K562 (cell line): Measurements from ENCODE around the gene EPS8. TPM values are rescaled to one million over a fixed set of nuclear protein-coding genes. Genes with fewer than 3 reads are reported as not detected.

Experiments used
- ATAC-seq: fragments of 200-7000 bp; cut with Tn5 transposase; 3 replicates; pipeline ENCODE4 v1.9.1; 2020; ENCODE audit warnings: moderate library complexity
- BruUV-seq: library from RNA; stranded (reverse); fragments of 400-500 nt; replicated peaks from 2 replicates; lab custom pipeline; 2021; lab: Mats Ljungman, UMichigan
- CTCF ChIA-PET: fragments of 300-600 bp; formaldehyde crosslinking; extraction: SDS; loops from one replicate; lab custom pipeline; 2021; ENCODE audit warnings: low intra/inter-chr PET ratio; lab: Yijun Ruan, JAX
- POLR2A ChIA-PET: fragments of 300-600, 350-650 bp; sonication (Branson Sonifier 250); formaldehyde crosslinking; extraction: SDS; loops from one replicate; lab custom pipeline; 2021; ENCODE audit warnings: antibody characterized with exemption, inconsistent platforms; lab: Yijun Ruan, JAX
- DNase-seq, 4 experiments: peaks; one replicate each; pipeline versions ENCODE4 v3.0.0 to v3.0.0-alpha.2; 2011 to 2018; ENCODE audit warnings: low spot score in 3 of 4, mixed read lengths in 3 of 4; ENCODE audit errors: extremely low read depth in 1 of 4
- FAIRE-seq: peaks from 2 replicates; lab custom pipeline; 2011; peaks lifted over from hg19 to GRCh38; lab: Jason Lieb, UNC
- H2AFZ ChIP-seq: 2 replicates; pipeline ENCODE4 v1.6.0; 2011; ENCODE audit warnings: low read depth, low read length, control low read depth, inconsistent platforms
- H3K27ac ChIP-seq: fragments of 200-600 bp; 3 replicates; pipeline ENCODE4 v1.8.0; 2011; ENCODE audit warnings: low read depth, mild to moderate bottlenecking, control low read depth, inconsistent platforms, low read length, moderate library complexity, mixed read lengths; ENCODE audit errors: extremely low read depth
- H3K27me3 ChIP-seq, 2 experiments: fragments of 300-600 bp in 1 of 2; 2 replicates in 1 of 2; 3 replicates in 1 of 2; pipeline versions ENCODE4 v1.6.0 to v1.8.0; 2011; ENCODE audit warnings: inconsistent platforms in 2 of 2, low read length in 2 of 2, mild to moderate bottlenecking in 1 of 2, mixed read lengths in 1 of 2, moderate library complexity in 1 of 2; ENCODE audit not compliant: control insufficient read depth in 2 of 2, insufficient read depth in 2 of 2
- H3K36me3 ChIP-seq: fragments of 300-600 bp; 3 replicates; pipeline ENCODE4 v1.8.0; 2011; ENCODE audit warnings: mild to moderate bottlenecking, low read length, inconsistent platforms; ENCODE audit not compliant: control insufficient read depth, insufficient read depth
- H3K4me1 ChIP-seq, 2 experiments: fragments of 200-600 bp in 1 of 2; replicated peaks in 1 of 2; 2 replicates in 1 of 2; 3 replicates in 1 of 2; pipeline versions ENCODE4 v1.5.1 to v1.8.0; 2011; ENCODE audit warnings: inconsistent platforms in 2 of 2, low read length in 2 of 2, mild to moderate bottlenecking in 1 of 2, mixed read lengths in 1 of 2, moderate library complexity in 1 of 2; ENCODE audit not compliant: control insufficient read depth in 2 of 2, insufficient read depth in 2 of 2
- H3K4me2 ChIP-seq: 2 replicates; pipeline ENCODE4 v1.6.1; 2011; ENCODE audit warnings: low read length, control low read depth, inconsistent platforms, mixed read lengths; ENCODE audit not compliant: insufficient read depth
- H3K4me3 ChIP-seq: fragments of 200-600 bp; sonication (generic), shearing (Covaris generic); 2 replicates; pipeline ENCODE4 v1.5.1; 2016; ENCODE audit warnings: control low read depth, inconsistent platforms
- H3K79me2 ChIP-seq: fragments of 200-600 bp; 3 replicates; pipeline ENCODE4 v1.8.0; 2011; ENCODE audit warnings: low read length, inconsistent platforms; ENCODE audit not compliant: control insufficient read depth, insufficient read depth
- H3K9ac ChIP-seq, 2 experiments: 2 replicates each; pipeline versions ENCODE4 v1.6.0 to v1.6.1; 2011; ENCODE audit warnings: low read depth in 2 of 2, low read length in 2 of 2, control low read depth in 1 of 2, inconsistent platforms in 1 of 2, mild to moderate bottlenecking in 1 of 2, mixed read lengths in 1 of 2; ENCODE audit not compliant: insufficient read depth in 1 of 2
- H3K9me1 ChIP-seq: one replicate; pipeline ENCODE4 v1.6.0; 2011; ENCODE audit warnings: inconsistent platforms, mild to moderate bottlenecking, low read length, moderate library complexity; ENCODE audit not compliant: control insufficient read depth, insufficient read depth
- H3K9me3 ChIP-seq: replicated peaks from 2 replicates; pipeline ENCODE4 v1.5.1; 2011; ENCODE audit warnings: low read depth, low read length, inconsistent platforms; ENCODE audit not compliant: control insufficient read depth, insufficient read depth
- H4K20me1 ChIP-seq: replicated peaks from 2 replicates; pipeline ENCODE4 v1.6.1; 2011; ENCODE audit warnings: low read length, inconsistent platforms, mixed read lengths; ENCODE audit not compliant: control insufficient read depth, insufficient read depth
- ELF4 ChIP-seq: fragments of 450-650 bp; formaldehyde crosslinking; IDR thresholded peaks from 2 replicates; pipeline ENCODE4 v1.4.0; 2022; ENCODE audit warnings: missing genetic modification characterization
- ESRRA ChIP-seq: fragments of 450-650 bp; IDR thresholded peaks from 2 replicates; pipeline ENCODE4 v1.6.1; 2014; ENCODE audit warnings: low read depth, mild to moderate bottlenecking, moderate library complexity, borderline replicate concordance
- ESRRB ChIP-seq: fragments of 250-450 bp; sonication (Bioruptor Pico); IDR thresholded peaks from 2 replicates; pipeline ENCODE4 v1.5.0; 2020; ENCODE audit warnings: mild to moderate bottlenecking, moderate library complexity, borderline replicate concordance
- FOXA3 ChIP-seq, 2 experiments: fragments of 450-650 bp in 1 of 2; sonication (generic) in 1 of 2; formaldehyde crosslinking; IDR thresholded peaks in 1 of 2; conservative IDR thresholded peaks in 1 of 2; 2 replicates each; pipeline versions ENCODE4 v1.4.0 to v1.8.0; 2020 to 2022; ENCODE audit warnings: mild to moderate bottlenecking in 2 of 2, missing genetic modification reagents in 1 of 2
- GATAD2B ChIP-seq: fragments of 450-650 bp; IDR thresholded peaks from 2 replicates; pipeline ENCODE4 v1.6.1; 2017; ENCODE audit warnings: mild to moderate bottlenecking, borderline replicate concordance
- MED1 ChIP-seq: sonication (generic); formaldehyde crosslinking; IDR thresholded peaks from 2 replicates; pipeline ENCODE4 v1.8.1; 2023; ENCODE audit warnings: missing genetic modification reagents, borderline replicate concordance
- NR1H2 ChIP-seq: sonication (generic); formaldehyde crosslinking; IDR thresholded peaks from 2 replicates; pipeline ENCODE4 v1.4.0; 2020; ENCODE audit warnings: mild to moderate bottlenecking, missing genetic modification reagents
- NUFIP1 ChIP-seq: fragments of 450-650 bp; IDR thresholded peaks from 2 replicates; pipeline ENCODE4 v1.6.1; 2018; ENCODE audit not compliant: partially characterized antibody
- RBM14 ChIP-seq: fragments of 200-400 bp; formaldehyde crosslinking; IDR thresholded peaks from 2 replicates; pipeline ENCODE4 v1.6.1; 2018; ENCODE audit warnings: low read depth, mild to moderate bottlenecking, low read length, moderate library complexity, borderline replicate concordance; ENCODE audit not compliant: insufficient read depth
- SMAD1 ChIP-seq: fragments of 150-350 bp; IDR thresholded peaks from 2 replicates; pipeline ENCODE4 v1.6.1; 2014; ENCODE audit warnings: low read length, low read depth; ENCODE audit not compliant: partially characterized antibody
- SMAD4 ChIP-seq: fragments of 250-450 bp; sonication (Bioruptor Pico); conservative IDR thresholded peaks from 2 replicates; pipeline ENCODE4 v1.8.0; 2021; ENCODE audit warnings: inconsistent platforms, mild to moderate bottlenecking, moderate library complexity
- SOX6 ChIP-seq: fragments of 450-650 bp; IDR thresholded peaks from 2 replicates; pipeline ENCODE4 v1.6.1; 2014; ENCODE audit warnings: mild to moderate bottlenecking
- SREBF1 ChIP-seq: fragments of 150-350 bp; IDR thresholded peaks from 2 replicates; pipeline ENCODE4 v1.6.1; 2014; ENCODE audit warnings: antibody characterized with exemption, low read depth, low read length, borderline replicate concordance
- TCF7L2 ChIP-seq: fragments of 150-350 bp; IDR thresholded peaks from 2 replicates; pipeline ENCODE4 v1.6.1; 2016; ENCODE audit warnings: low read depth, mild to moderate bottlenecking, low read length, moderate library complexity
- TCFL5 ChIP-seq: fragments of 250-450 bp; sonication (Bioruptor Pico); conservative IDR thresholded peaks from 2 replicates; pipeline ENCODE4 v1.6.1; 2021; ENCODE audit warnings: mild to moderate bottlenecking, moderate library complexity, matching md5 sums
- TGIF2 ChIP-seq: sonication (generic); formaldehyde crosslinking; IDR thresholded peaks from 2 replicates; pipeline ENCODE4 v1.8.1; 2022; ENCODE audit warnings: mild to moderate bottlenecking, missing genetic modification reagents, moderate library complexity
- ZNF436 ChIP-seq: fragments of 250-450, 450-650 bp; sonication (Bioruptor Pico); formaldehyde crosslinking; IDR thresholded peaks from 2 replicates; pipeline ENCODE4 v1.7.0; 2020; ENCODE audit warnings: mild to moderate bottlenecking
- ZNF561 ChIP-seq: fragments of 450-650 bp; formaldehyde crosslinking; conservative IDR thresholded peaks from 2 replicates; pipeline ENCODE4 v1.4.0; 2020; ENCODE audit warnings: mild to moderate bottlenecking, moderate library complexity
- ZNF707 ChIP-seq: fragments of 250-450 bp; sonication (Bioruptor Pico); conservative IDR thresholded peaks from 2 replicates; pipeline ENCODE4 v1.8.0; 2022; ENCODE audit warnings: inconsistent platforms, mild to moderate bottlenecking, moderate library complexity
- WGBS: fragments of 100-300 bp; shearing (Covaris generic); methylation state at CpG from one replicate; pipeline ENCODE4 v1.1.6; 2016; ENCODE audit warnings: low coverage, mixed read lengths; ENCODE audit not compliant: insufficient coverage; ENCODE audit errors: missing lambda C conversion rate; 5-methylcytosine and 5-hydroxymethylcytosine counted together
- in situ Hi-C: fragments of 300-500 bp; cut with MboI; formaldehyde crosslinking; loops from 4 replicates; pipeline ENCODE4 v1.15.0; 2018; ENCODE audit warnings: inconsistent platforms, mixed read lengths
- intact Hi-C: fragments of 100-400 bp; cut with micrococcal nuclease; formaldehyde crosslinking; loops from 2 replicates; pipeline ENCODE4 v1.14.2; 2022
- polyA plus RNA-seq, 8 experiments: library from polyadenylated mRNA; depleted of rRNA in 4 of 8; stranded (reverse) in 5 of 8; unstranded in 3 of 8; fragments of >200 nt; fragmentation: Nextera tagmentation in 2 of 8; fragmentation: Illumina TruSeq in 1 of 8; extraction: Ambion mirVana in 2 of 8; extraction: Trizol in 1 of 8; gene quantifications; 2 replicates each; pipeline versions ENCODE4 v1.2.1 to v1.2.3, GENCODE V29; 2011 to 2014; ENCODE audit warnings: inconsistent platforms in 1 of 8, missing spikeins in 1 of 8
- total RNA-seq, 7 experiments: library from RNA; depleted of rRNA in 6 of 7; stranded (reverse); fragments of >200 nt in 6 of 7; fragmentation: Illumina TruSeq in 2 of 7; extraction: Trizol in 2 of 7; gene quantifications; 2 replicates each; pipeline versions ENCODE4 v1.2.1 to v1.2.3, GENCODE V29; 2011 to 2021; ENCODE audit warnings: low replicate concordance in 1 of 7
- TF ChIP-seq, protein P1 (sequence below): sonication (generic); formaldehyde crosslinking; IDR thresholded peaks from 2 replicates; pipeline ENCODE4 v1.8.0; 2022; ENCODE audit warnings: mild to moderate bottlenecking, missing genetic modification reagents

Gene EPS8
- total and polyA plus RNA-seq, 9 of the 15 experiments (the other 6 are each of a cell fraction or from before 2014, with no cell fraction given): 0.10 to 1.9 (median 0.33) TPM

DNA sequence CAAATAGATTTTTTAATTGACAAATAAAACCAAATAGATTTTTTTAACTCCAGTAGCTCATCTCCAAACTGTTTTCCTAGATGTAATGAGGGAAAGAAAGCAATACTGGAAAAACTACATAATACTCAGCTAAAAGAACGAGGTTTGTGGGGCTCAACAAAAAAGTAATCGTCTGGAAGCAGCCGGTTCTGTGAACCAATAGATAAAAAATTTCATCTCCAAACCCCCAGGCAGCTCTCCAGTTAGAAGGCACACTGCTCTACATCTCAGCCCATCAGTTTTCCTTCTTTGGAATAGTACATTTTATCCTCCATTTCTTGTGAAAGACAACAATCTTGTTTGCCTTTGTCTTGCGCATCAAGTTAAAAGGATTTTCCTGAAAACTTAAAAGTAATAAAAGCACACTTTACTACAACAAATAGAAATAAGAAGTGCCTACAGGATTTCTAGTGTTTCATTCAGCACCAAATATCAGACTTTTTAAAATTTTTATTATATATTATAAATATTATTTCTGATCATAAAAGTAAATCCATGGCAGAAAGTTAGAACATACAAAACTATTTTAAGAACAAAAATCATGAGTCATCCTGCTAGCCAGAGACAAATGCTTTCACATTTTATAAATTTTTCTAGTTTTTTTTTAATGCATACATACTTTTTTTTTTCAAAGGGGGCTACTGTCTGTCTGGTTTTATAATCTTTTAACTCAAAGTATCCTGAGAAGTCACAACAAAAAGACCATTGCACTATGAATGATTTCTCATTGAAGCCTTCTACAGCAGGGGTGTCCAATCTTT lies 67.7 kb downstream of the EPS8 start:
- H3K9me1 ChIP-seq: no peaks in the 10 kb centered on the region
- no peak overlapping the region for H3K27ac ChIP-seq
- no peak for FAIRE-seq
- H2AFZ ChIP-seq: no peak overlapping the region
- 7% methylated on average over 4 of the region's 4 CpGs for WGBS
- BruUV-seq: no TSS peak
- H3K27me3 ChIP-seq: no peaks in the 10 kb centered on the region
- H3K9ac ChIP-seq: no peak overlapping the region
- intact Hi-C loops (no loop called here), in situ Hi-C loops (no loop called here)
- H3K4me2 ChIP-seq: no peak overlapping the region
- no peaks in the 10 kb centered on the region for H4K20me1 ChIP-seq
- H3K4me3 ChIP-seq: no peak overlapping the region
- peak in 1 of 4 experiments; percentile 2 for DNase-seq
- no peaks in the 10 kb centered on the region for H3K9me3 ChIP-seq
- no peaks in the 10 kb centered on the region for H3K4me1 ChIP-seq
- no peak for TF ChIP-seq ZNF436 (CRISPR knock-in tag)
- TF ChIP-seq ZNF561: no peak
- TF ChIP-seq TGIF2 (CRISPR knock-in tag): no peak
- TF ChIP-seq GATAD2B: no peak
- TF ChIP-seq SREBF1: no peak
- TF ChIP-seq ZNF707 (CRISPR knock-in tag): no peak
- TF ChIP-seq, protein P1, sequence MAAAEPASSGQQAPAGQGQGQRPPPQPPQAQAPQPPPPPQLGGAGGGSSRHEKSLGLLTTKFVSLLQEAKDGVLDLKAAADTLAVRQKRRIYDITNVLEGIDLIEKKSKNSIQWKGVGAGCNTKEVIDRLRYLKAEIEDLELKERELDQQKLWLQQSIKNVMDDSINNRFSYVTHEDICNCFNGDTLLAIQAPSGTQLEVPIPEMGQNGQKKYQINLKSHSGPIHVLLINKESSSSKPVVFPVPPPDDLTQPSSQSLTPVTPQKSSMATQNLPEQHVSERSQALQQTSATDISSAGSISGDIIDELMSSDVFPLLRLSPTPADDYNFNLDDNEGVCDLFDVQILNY (CRISPR knock-in tag): no peak
- TF ChIP-seq ESRRA: no peak
- no peak for TF ChIP-seq SMAD4
- TF ChIP-seq ELF4 (CRISPR knock-in tag): no peak
- TF ChIP-seq TCF7L2: no peak
- no peak for TF ChIP-seq TCFL5 (CRISPR knock-in tag)
- TF ChIP-seq RBM14: no peak
- TF ChIP-seq FOXA3 (CRISPR knock-in tag; conservative IDR thresholded peaks at IDR 0.05 in 1 of 2, IDR thresholded peaks at IDR 0.05 in 1 of 2): no peak
- no peak for TF ChIP-seq SMAD1
- TF ChIP-seq MED1: no peak
- no peak for TF ChIP-seq SOX6
- no peak for TF ChIP-seq NUFIP1
- TF ChIP-seq ESRRB (CRISPR knock-in tag): no peak
- TF ChIP-seq NR1H2 (CRISPR knock-in tag): no peak
- no peaks in the 10 kb centered on the region for H3K79me2 ChIP-seq
- no peak for ATAC-seq
- no peaks in the 10 kb centered on the region for H3K36me3 ChIP-seq
- POLR2A ChIA-PET: no interaction called here
- CTCF ChIA-PET: no interaction called here
